Mammary epithelial cell (primary cell): ENCODE results near the gene SLC25A21.

Experiments
- CTCF ChIP-seq, 2 donors: IDR thresholded peaks in 1 of 2; conservative IDR thresholded peaks in 1 of 2; 2 replicates each; pipeline ENCODE4 v1.5.1; 2011 to 2012; ENCODE audit warnings: inconsistent platforms in 2 of 2, low read length in 2 of 2, mild to moderate bottlenecking in 2 of 2, control low read depth in 1 of 2, low read depth in 1 of 2; ENCODE audit not compliant: insufficient read depth in 1 of 2; ENCODE audit errors: extremely low read depth in 1 of 2
- EZH2 ChIP-seq: IDR thresholded peaks from 2 replicates; pipeline ENCODE4 v1.6.1; 2012; ENCODE audit warnings: low read length, inconsistent platforms, borderline replicate concordance

DNA sequence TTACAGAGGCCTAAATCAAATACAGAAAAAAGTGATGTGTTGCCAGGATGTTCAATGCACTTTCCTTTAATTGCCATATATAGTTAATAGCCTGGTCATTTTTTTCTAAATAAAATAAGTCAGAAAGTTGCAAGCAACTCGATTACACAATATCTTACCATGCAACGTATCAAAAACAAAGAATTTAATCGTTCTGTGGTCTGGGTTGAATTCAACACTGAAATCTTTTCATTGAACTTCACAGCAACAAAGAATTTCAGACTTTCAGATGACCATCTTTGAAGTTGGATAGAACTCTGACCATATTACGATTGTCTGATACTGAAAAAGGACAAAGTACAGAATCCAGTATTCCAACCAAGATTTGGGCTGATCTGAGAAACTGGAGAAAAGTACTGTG lies 231.9 kb downstream of the SLC25A21 start:
- TF ChIP-seq CTCF (conservative IDR thresholded peaks at IDR 0.05 in 1 of 2, IDR thresholded peaks at IDR 0.05 in 1 of 2; ENCODE audit: extremely low read depth in 1 of 2, insufficient read depth in 1 of 2, low read depth in 1 of 2, low read length in 2 of 2) (no peak), EZH2 (no peak)
